HG02981 (cell line): Measurements from ENCODE around the gene TRPC4AP.
"Not testable (repeated sequence)": the region's sequence is repeated elsewhere in the genome, so short reads cannot be mapped to it uniquely, and the experiment has no call there.

ENCODE experiments used
- ATAC-seq: cut with Tn5 transposase; IDR thresholded peaks from one replicate; pipeline ENCODE4 v1.9.1; 2021; ENCODE audit warnings: mild to moderate bottlenecking, moderate library complexity; ENCODE audit not compliant: unreplicated experiment

Gene TRPC4AP, protein sequence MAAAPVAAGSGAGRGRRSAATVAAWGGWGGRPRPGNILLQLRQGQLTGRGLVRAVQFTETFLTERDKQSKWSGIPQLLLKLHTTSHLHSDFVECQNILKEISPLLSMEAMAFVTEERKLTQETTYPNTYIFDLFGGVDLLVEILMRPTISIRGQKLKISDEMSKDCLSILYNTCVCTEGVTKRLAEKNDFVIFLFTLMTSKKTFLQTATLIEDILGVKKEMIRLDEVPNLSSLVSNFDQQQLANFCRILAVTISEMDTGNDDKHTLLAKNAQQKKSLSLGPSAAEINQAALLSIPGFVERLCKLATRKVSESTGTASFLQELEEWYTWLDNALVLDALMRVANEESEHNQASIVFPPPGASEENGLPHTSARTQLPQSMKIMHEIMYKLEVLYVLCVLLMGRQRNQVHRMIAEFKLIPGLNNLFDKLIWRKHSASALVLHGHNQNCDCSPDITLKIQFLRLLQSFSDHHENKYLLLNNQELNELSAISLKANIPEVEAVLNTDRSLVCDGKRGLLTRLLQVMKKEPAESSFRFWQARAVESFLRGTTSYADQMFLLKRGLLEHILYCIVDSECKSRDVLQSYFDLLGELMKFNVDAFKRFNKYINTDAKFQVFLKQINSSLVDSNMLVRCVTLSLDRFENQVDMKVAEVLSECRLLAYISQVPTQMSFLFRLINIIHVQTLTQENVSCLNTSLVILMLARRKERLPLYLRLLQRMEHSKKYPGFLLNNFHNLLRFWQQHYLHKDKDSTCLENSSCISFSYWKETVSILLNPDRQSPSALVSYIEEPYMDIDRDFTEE

GRCh38 chr20:35092524-35093266, at the start of gene TRPC4AP:
Gene TRPC4AP (minus strand): TSS chr20:35092807. CDS start chr20:35092781, 26 bp downstream.
- peak; percentile 88 for ATAC-seq

- ATAC-seq = no peak
These were observed 43.4 kb upstream of the TRPC4AP start for GRCh38 chr20:35135867-35136586.

DNA sequence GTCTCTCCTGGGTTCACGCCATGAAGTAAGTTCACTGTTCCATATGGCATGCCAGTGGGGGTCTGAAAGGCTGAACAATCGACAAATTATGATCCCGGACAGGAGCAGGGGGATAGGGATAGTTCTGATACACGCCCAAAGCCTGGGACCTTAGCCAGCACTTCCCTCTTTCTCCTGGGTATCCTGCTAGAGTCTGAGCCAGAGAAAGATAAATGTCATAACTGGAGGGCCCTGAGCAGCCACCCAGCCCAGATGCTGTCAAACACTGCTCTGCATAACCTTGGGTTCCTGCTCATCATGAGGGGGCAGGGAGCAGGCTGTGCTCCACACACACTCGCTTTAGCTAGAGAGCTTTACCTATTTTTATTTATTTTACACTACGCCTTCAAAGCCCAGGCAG, 42.3 kb upstream of the TRPC4AP start:
- no peak for ATAC-seq

GRCh38 chr20:35134472-35134871, 41.9 kb upstream of the TRPC4AP start:
- ATAC-seq = no peak

GRCh38 chr20:35133735-35134134, 41.1 kb upstream of the TRPC4AP start:
- no peak for ATAC-seq

GRCh38 chr20:35133031-35133430, 40.4 kb upstream of the TRPC4AP start:
- no peak for ATAC-seq

DNA sequence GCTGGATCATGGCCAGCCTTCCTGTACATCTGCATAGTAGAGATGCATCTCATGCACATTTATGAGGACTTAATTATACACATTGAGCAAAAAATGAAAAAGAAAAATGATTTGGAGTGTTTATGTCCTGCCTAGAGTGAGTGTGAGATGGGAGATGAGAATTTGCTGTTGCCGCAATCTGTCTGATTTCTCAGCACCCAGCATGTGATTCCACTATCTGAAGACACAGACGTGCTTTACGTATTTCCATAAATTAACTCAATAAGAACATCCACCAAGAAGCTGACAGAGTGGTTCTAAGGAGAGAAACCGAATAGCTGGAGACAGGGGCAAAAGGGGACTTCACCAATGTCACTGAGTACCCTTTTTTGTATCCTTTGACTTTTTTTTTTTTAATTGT, 39.3 kb upstream of the TRPC4AP start:
- no peak for ATAC-seq

DNA sequence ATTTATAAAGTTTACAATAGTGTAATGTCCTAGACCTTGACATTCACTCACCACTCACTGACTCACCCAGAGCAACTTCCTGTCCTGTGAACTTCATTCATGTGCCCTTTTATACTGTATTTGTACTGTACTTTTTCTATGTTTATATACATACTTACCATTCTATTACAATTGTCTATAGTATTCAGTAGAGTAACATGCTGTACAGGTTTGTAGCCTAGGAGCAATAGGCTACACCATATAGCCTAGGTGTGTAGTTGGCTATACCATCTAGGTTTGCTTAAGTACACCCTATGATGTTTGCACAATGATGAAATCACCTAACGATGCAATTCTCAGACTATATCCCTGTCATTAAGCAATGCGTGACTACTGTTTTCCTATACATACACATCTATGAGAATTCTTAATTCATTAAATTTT, 37.1 kb upstream of the TRPC4AP start:
- ATAC-seq = no peak

GRCh38 chr20:35125753-35126152, 33.1 kb upstream of the TRPC4AP start:
- ATAC-seq = no peak

- ATAC-seq = no peak
These were observed 30.3 kb upstream of the TRPC4AP start for GRCh38 chr20:35122756-35123405.

DNA sequence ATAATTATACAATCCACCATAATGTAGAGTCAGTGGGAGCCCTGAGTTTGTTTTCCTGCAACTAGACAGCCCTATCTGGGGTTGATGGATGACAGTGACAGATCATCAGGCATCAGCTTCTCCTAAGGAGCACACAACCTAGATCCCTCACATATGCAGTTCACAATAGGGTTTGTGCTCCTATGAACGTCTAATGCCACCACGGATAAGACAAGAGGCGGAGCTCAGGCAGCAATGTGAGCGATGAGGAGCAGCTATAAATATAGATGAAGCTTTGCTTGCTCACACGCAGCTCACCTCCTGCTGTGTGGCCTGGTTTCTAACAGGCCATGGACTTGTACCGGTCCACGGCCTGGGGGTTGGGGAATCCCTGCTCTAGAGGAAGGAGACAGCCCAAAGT, 28.6 kb upstream of the TRPC4AP start:
- ATAC-seq = no peak

GRCh38 chr20:35120012-35120701, 27.6 kb upstream of the TRPC4AP start:
- ATAC-seq = no peak

- no peak for ATAC-seq
These were observed 25.0 kb upstream of the TRPC4AP start for GRCh38 chr20:35117629-35118028.

DNA sequence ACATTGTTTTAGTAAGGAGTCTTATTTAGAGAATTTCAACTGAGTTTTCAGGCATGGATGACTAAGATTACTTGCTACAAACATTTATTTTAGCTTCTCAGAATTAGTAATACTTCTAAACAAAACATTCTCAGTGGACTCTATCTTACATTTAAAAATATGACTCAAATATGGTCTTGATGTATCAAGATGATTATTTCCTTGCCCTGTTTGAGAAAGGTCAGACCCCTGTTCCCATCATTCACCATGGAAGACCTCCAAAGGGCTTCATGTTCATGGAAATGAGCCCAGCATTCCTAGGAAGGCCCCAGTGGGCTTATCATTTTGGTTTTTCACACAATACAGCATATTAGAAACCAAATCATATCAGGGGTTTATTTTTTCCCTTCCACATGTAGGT, 24.6 kb upstream of the TRPC4AP start:
- no peak for ATAC-seq

- ATAC-seq = no peak
These were observed 23.7 kb upstream of the TRPC4AP start for GRCh38 chr20:35116258-35116657.

- no peak for ATAC-seq
These were observed 23.0 kb upstream of the TRPC4AP start for GRCh38 chr20:35115606-35116005.

DNA sequence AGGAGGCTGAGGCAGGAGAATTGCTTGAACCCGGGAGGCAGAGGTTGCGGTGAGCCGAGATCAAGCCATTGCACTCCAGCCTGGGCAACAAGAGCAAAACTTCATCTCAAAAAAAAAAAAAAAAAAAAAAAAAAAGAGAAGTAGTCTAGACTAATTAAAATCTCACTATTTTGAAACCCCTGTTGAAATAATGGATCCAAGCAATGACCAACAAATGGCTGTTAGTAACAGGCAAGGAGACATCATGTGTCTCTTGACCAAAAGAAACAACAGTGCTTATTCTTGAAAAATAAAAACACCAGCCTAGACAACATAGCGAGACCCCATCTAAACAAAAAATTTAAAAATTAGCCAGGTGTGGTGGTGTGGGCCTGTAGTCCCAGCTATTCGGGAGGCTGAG, 19.7 kb upstream of the TRPC4AP start:
- not testable (repeated sequence) for ATAC-seq

DNA sequence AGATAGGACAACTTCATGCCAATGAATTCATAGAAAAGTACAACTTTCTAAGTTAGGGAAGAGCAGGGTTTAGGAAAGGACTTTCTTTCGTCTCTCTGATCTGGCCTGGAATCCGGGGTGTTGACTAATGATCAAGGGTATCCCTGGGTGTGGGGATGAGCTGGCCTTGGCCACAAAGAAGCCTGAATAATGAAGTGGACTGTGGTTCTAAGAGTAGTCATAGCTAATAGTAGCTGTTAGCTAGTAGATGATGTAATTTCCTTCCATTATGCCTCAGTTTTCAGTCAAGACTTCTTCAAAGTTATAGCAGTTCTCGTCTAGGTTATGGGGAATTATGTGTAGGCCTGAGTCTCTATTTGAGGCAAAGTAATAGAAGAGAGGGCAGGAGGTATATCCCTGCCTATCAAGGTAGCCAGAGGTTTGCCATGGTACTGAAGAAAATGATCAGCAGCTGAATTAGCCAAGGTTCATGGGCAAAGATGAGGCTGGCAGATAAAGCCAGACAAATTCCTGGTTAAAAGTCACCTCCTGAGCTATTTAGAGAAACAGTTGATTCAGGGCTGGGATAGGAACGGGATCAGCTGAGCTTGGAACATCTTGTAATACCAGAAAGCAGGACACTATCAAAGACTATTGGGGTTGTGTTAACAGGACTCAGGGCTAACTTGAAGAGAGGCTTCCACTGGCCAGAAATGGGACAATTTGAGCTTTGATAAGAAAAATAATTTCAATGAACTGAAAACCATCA, 18.7 kb upstream of the TRPC4AP start:
- no peak for ATAC-seq

GRCh38 chr20:35108921-35109320, 16.3 kb upstream of the TRPC4AP start:
- no peak for ATAC-seq
